ENCODE data around the gene RIPK3. TPM values are rescaled to one million over a fixed set of nuclear protein-coding genes. Genes with fewer than 3 reads are reported as not detected.
A peak's percentile ranks its signal among the peaks of the same experiment; 100 is the strongest.

Gene RIPK3
- total RNA-seq, 4 donors from 2014 or later, result 9.0 to 18.0 (median 13.2) TPM

GRCh38 chr14:24299255-24300191 lies 40.3 kb downstream of the RIPK3 start, which contains the start of the genes DHRS1 and NOP9:
Gene DHRS1, minus strand, starts transcription at chr14:24299780. Its CDS starts 674 bp downstream, at chr14:24299106.
Gene NOP9, plus strand, starts transcription at chr14:24299850. Its CDS starts 105 bp downstream, at chr14:24299955.
- ATAC-seq (ENCODE audit: low FRiP score) (peak; percentile 78), DNase-seq (ENCODE audit: low spot score) (peak; percentile 86)
- TF ChIP-seq, protein P1, sequence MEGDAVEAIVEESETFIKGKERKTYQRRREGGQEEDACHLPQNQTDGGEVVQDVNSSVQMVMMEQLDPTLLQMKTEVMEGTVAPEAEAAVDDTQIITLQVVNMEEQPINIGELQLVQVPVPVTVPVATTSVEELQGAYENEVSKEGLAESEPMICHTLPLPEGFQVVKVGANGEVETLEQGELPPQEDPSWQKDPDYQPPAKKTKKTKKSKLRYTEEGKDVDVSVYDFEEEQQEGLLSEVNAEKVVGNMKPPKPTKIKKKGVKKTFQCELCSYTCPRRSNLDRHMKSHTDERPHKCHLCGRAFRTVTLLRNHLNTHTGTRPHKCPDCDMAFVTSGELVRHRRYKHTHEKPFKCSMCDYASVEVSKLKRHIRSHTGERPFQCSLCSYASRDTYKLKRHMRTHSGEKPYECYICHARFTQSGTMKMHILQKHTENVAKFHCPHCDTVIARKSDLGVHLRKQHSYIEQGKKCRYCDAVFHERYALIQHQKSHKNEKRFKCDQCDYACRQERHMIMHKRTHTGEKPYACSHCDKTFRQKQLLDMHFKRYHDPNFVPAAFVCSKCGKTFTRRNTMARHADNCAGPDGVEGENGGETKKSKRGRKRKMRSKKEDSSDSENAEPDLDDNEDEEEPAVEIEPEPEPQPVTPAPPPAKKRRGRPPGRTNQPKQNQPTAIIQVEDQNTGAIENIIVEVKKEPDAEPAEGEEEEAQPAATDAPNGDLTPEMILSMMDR (IDR thresholded peaks at IDR 0.05), result no peak

DNA sequence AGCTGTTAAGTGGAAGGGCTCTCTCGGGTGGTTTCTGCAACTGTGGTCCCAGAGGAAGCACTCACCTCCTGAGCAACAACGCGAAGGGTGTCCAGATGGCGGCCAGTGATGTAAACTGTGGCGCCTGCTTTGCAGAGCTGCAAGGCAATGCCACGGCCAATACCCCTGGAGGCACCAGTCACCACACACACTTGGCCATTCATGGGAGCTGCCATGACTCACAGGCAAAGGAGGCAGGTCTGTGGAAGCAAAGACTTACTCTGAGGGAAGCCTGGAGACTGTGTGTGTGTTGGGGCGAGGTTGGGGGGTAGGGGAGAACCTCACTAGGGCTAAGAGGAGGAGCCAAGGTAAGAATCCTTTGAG lies 40.9 kb downstream of the RIPK3 start:
- no peak for DNase-seq (ENCODE audit: low spot score)
- TF ChIP-seq, protein P1 (IDR thresholded peaks at IDR 0.05), result no peak

DNA sequence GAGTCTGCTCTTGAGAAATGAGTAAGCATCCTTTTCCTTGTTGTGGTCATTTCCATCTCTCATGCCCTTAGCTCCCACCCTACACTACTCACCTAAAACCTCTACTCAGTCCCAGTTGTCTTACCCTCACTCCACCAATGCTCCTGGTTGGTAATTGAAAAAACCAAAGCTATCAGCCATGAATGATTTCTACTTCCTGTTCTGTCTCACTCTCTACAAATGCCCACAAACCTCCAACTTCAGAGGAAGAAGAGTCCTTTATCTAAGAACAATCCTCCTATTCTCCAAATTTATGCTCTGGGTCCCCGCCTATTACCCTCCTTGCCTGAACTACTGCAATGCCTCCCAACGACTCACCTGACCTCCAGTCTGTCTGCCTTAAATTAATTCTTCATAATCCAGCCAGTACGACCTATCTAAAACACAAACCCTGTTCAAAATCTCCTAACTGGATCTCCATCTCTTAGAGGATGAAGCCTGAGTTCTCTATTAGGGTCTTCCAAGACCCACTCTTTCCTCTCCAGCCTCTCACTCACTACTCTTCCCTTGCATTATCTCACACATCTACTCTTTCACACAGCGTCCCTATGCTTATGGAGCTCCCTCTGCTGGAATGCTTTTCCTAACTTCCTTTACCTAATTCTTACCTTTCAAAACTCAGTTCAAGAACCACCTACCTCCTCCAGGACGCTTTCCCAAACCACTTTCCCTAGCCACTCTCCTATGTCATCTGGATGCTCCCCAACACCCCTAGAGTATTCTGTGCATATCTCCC lies 42.4 kb downstream of the RIPK3 start:
- no peak for ATAC-seq (ENCODE audit: low FRiP score)
- TF ChIP-seq, protein P1 (IDR thresholded peaks at IDR 0.05), result no peak
- DNase-seq (ENCODE audit: low spot score), result no peak

More for the DNA sequence above, 40.9 kb downstream of the RIPK3 start:
- ATAC-seq (ENCODE audit: low FRiP score), result peak; percentile 14

GRCh38 chr14:24296341-24297157 lies 43.2 kb downstream of the RIPK3 start:
- ATAC-seq (ENCODE audit: low FRiP score), result peak; percentile 80
- peak; percentile 59 for DNase-seq (ENCODE audit: low spot score)
- TF ChIP-seq, protein P1 (IDR thresholded peaks at IDR 0.05), result peak in 1 of 3 donors; percentile 29

DNA sequence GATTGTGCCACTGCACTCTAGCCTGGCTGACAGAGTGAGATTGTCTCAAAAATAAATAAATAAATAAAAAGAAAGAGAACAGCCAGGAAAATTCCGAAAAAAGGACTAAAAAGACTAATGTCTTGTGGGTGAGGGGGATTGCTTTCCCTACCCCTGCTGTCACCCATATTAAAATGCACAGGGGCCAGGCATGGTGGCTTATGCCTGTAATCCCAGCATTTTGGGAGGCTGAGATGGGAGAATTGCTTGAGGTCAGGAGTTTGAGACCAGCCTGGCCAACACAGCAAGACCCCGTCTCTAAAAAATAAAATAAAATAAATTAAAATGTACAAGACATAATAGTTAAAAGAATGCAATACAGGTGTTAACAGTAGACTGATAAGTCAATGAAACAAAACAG lies 46.3 kb downstream of the RIPK3 start:
- ATAC-seq (ENCODE audit: low FRiP score) (no peak), DNase-seq (ENCODE audit: low spot score) (no peak)

More for the DNA sequence above, 46.3 kb downstream of the RIPK3 start:
- TF ChIP-seq, protein P1 (IDR thresholded peaks at IDR 0.05), result no peak

Data from omental fat pad (tissue), 4 donors.